BLaER1 treated with 17β-estradiol and CSF1 and Interleukin-3, amounts not matched to agents 10 nM and 100 nM (cell line): ENCODE results near the gene OR52A1.

Experiments
- H3K27ac ChIP-seq, 11 experiments: shearing (Covaris generic); formaldehyde crosslinking; 2 replicates each; pipeline ENCODE4 v1.8.1; 2022
- H3K27me3 ChIP-seq, 11 experiments: shearing (Covaris generic); formaldehyde crosslinking; 2 replicates each; pipeline ENCODE4 v1.8.1; 2022
- H3K36me3 ChIP-seq, 11 experiments: shearing (Covaris generic); formaldehyde crosslinking; 2 replicates each; pipeline ENCODE4 v1.8.1; 2022
- H3K4me1 ChIP-seq, 10 experiments: shearing (Covaris generic); formaldehyde crosslinking; 2 replicates each; pipeline ENCODE4 v1.8.1; 2022
- H3K4me2 ChIP-seq, 11 experiments: shearing (Covaris generic); formaldehyde crosslinking; 2 replicates each; pipeline ENCODE4 v1.8.1; 2022
- H3K4me3 ChIP-seq, 10 experiments: shearing (Covaris generic); formaldehyde crosslinking; 2 replicates each; pipeline ENCODE4 v1.8.1; 2022
- H3K9ac ChIP-seq, 11 experiments: shearing (Covaris generic); formaldehyde crosslinking; 2 replicates each; pipeline ENCODE4 v1.8.1; 2022
- H3K9me3 ChIP-seq, 11 experiments: shearing (Covaris generic); formaldehyde crosslinking; replicated peaks in 1 of 11; 2 replicates each; pipeline ENCODE4 v1.8.1; 2022
- H4K20me1 ChIP-seq, 11 experiments: shearing (Covaris generic); formaldehyde crosslinking; 2 replicates each; pipeline ENCODE4 v1.8.1; 2022
- Cebpa-rat ChIP-seq, 11 experiments: shearing (Covaris generic); IDR thresholded peaks; 2 replicates each; pipeline ENCODE4 v1.8.1; 2022

Gene OR52A1

DNA sequence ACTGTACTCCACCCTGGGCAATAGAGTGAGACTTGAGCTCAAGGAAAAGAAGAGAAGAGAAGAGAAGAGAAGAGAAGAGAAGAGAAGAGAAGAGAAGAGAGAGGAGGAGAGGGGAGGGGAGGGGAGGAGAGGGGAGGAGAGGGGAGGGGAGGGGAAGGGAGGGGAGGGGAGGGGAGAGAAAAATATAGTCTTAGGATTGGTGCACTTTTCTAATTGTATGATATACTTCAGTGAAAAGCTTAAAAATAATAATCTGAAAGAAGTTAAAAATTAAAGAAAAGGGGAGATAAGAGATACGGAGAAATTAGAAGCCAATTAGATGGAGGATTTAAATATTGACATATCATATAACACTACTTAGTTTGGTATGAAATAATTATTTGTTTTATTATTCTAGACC lies 35.7 kb downstream of the OR52A1 start:
- H3K9ac ChIP-seq: no peak overlapping the region
- H3K4me1 ChIP-seq: no peaks in the 10 kb centered on the region
- TF ChIP-seq Cebpa-rat (IDR thresholded peaks at IDR 0.05): no peak
- H3K27ac ChIP-seq: no peak overlapping the region
- no peak overlapping the region for H3K4me2 ChIP-seq
- no peaks in the 10 kb centered on the region for H4K20me1 ChIP-seq
- H3K4me3 ChIP-seq: no peak overlapping the region
- no peaks in the 10 kb centered on the region for H3K9me3 ChIP-seq
- no peaks in the 10 kb centered on the region for H3K27me3 ChIP-seq
- no peaks in the 10 kb centered on the region for H3K36me3 ChIP-seq

DNA sequence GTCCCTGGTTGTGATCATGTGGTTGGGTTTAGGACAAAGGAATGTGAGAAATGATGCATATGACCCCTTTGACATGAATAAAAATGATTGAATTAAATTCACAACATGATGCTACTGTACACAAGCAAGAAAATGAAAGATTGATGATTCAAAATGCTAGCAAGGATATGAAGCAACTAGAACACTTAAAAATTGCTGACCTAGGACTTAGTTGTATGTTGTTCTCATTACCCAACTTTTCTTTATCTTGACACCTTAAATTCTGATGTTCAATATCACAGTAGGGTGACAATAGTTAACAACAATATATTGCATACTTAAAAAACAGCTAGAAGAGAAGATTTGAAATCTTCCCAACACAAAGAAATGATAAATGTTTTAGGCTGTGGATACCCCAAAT lies 37.0 kb downstream of the OR52A1 start:
- Histone ChIP-seq H3K4me3 (no peak overlapping the region), H3K4me1 (no peaks in the 10 kb centered on the region), H3K27me3 (no peaks in the 10 kb centered on the region), H3K36me3 (no peaks in the 10 kb centered on the region), H3K9me3 (no peaks in the 10 kb centered on the region), H3K4me2 (no peak overlapping the region), H3K9ac (no peak overlapping the region), H3K27ac (no peak overlapping the region), H4K20me1 (no peaks in the 10 kb centered on the region)
- no peak for TF ChIP-seq Cebpa-rat (IDR thresholded peaks at IDR 0.05)

DNA sequence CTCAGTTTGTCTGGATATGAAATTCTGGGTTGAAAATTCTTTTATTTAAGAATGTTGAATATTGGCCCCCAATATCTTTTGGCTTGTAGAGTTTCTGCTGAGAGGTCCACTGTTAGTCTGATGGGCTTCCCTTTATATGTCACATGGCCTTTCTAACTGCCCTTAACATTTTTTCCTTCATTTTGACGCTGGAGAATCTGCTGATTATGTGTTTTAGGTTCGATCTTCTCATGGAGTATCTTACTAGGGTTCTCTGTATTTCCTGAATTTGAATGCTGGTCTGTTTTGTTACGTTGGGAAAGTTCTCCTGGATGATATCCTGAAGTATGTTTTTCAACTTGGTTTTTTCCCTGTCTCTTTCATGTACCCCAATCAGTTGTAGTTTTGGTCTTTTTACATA lies 39.2 kb downstream of the OR52A1 start:
- H3K27me3 ChIP-seq: no peaks in the 10 kb centered on the region
- H4K20me1 ChIP-seq: no peaks in the 10 kb centered on the region
- no peak overlapping the region for H3K27ac ChIP-seq
- H3K36me3 ChIP-seq: no peaks in the 10 kb centered on the region
- no peaks in the 10 kb centered on the region for H3K4me1 ChIP-seq
- no peak overlapping the region for H3K4me2 ChIP-seq
- TF ChIP-seq Cebpa-rat (IDR thresholded peaks at IDR 0.05): no peak
- H3K9me3 ChIP-seq: no peaks in the 10 kb centered on the region
- no peak overlapping the region for H3K9ac ChIP-seq
- no peak overlapping the region for H3K4me3 ChIP-seq

DNA sequence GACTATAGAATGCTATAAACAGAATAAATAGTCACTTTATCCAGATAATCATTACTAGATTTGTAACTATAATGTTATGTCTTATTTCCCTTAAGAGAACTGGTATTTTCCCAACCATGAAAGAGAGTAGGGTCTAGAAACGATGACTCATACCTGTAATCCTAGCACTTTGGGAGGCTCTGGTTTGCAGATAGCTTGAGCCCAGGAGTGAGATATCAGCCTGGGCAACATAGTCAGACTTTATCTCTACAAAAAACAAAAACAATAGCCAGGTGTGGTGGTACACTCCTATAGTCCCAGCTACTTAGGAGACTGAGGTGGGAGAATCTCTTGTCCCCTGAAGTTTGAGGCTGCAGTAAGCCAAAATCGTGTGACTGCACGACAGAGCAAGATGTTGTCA lies 47.3 kb downstream of the OR52A1 start:
- H3K36me3 ChIP-seq: no peaks in the 10 kb centered on the region
- no peak overlapping the region for H3K4me3 ChIP-seq
- H3K4me1 ChIP-seq: no peaks in the 10 kb centered on the region
- no peaks in the 10 kb centered on the region for H4K20me1 ChIP-seq
- TF ChIP-seq Cebpa-rat (IDR thresholded peaks at IDR 0.05): no peak
- H3K9me3 ChIP-seq: no peaks in the 10 kb centered on the region
- H3K9ac ChIP-seq: no peak overlapping the region
- no peak overlapping the region for H3K4me2 ChIP-seq
- no peak overlapping the region for H3K27ac ChIP-seq
- H3K27me3 ChIP-seq: no peaks in the 10 kb centered on the region

DNA sequence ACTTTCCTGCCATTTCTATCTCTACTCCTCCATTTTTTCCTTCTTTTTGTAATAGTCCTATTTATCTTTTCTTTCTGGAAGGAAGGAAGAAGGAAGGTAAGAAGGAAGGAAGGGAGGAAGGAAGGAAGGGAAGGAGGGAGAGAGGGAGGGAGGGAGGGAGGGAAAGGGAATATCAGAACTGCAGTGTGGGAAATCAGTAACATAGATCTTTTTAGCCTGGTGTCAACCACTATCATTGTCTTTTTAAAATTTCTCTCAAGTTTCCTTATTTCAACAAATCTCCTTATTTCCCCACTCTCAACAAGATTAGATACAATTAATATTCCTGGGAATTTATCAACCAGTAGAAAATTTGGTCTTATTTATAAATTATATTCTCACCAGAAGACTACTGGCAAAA lies 51.5 kb downstream of the OR52A1 start:
- no peak overlapping the region for H3K4me3 ChIP-seq

DNA sequence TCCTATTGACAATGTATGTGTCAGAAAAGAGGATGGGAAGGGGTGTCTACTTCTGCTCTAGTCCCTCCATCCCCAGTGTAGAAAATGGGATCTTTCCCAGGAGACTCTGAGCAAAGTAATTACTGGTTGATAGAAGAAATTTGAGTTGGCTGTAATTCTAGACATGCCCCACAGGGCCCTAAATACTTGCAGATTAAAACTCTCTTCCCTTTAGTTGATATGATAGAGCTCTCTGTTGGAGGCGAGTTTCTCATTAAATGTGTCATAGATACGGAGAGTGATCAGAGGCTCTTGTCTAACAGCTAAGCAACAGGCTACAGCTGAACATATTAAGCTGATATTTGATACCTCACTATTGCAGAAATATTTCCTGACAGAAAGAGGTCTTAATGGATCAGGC lies 52.3 kb downstream of the OR52A1 start:
- H3K27me3 ChIP-seq: no peaks in the 10 kb centered on the region
- H3K9ac ChIP-seq: no peak overlapping the region
- H3K4me1 ChIP-seq: no peaks in the 10 kb centered on the region
- H3K36me3 ChIP-seq: no peaks in the 10 kb centered on the region
- TF ChIP-seq Cebpa-rat (IDR thresholded peaks at IDR 0.05): no peak
- H3K9me3 ChIP-seq: no peaks in the 10 kb centered on the region
- no peaks in the 10 kb centered on the region for H4K20me1 ChIP-seq
- H3K27ac ChIP-seq: no peak overlapping the region
- H3K4me2 ChIP-seq: no peak overlapping the region
- H3K4me3 ChIP-seq: no peak overlapping the region

More for the DNA sequence above, 51.5 kb downstream of the OR52A1 start:
- Histone ChIP-seq H3K9ac (no peak overlapping the region), H3K27ac (no peak overlapping the region), H3K4me2 (no peak overlapping the region), H3K4me1 (no peaks in the 10 kb centered on the region), H4K20me1 (no peaks in the 10 kb centered on the region), H3K27me3 (no peaks in the 10 kb centered on the region), H3K36me3 (no peaks in the 10 kb centered on the region), H3K9me3 (no peaks in the 10 kb centered on the region)
- no peak for TF ChIP-seq Cebpa-rat (IDR thresholded peaks at IDR 0.05)

DNA sequence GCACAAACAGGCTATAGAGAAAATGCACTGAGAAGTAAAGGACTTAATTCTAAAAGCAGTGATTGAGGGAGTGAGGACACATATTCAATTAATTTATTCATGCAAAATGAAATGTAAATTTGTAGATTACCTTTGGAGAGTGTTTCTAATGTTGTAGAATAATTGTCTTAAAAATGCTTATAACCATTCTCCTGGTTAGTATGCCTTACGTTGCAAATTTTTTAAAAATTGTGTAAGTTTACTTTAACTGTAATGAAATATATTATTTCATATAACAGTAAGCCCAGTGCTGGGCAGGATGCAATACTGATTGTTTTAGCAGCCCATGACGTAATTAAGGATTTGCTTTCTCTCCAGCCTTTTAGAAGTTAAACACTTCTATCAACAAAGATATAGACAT lies 58.5 kb downstream of the OR52A1 start:
- no peak for TF ChIP-seq Cebpa-rat (IDR thresholded peaks at IDR 0.05)
- Histone ChIP-seq H3K27ac (no peak overlapping the region), H3K4me1 (no peaks in the 10 kb centered on the region), H3K36me3 (no peaks in the 10 kb centered on the region), H3K9ac (no peak overlapping the region), H4K20me1 (no peaks in the 10 kb centered on the region), H3K4me3 (no peak overlapping the region), H3K27me3 (no peaks in the 10 kb centered on the region), H3K4me2 (no peak overlapping the region), H3K9me3 (no peaks in the 10 kb centered on the region)
